Stimulated activated naive CD4-positive, alpha-beta T cell treated with Interleukin-2 at 50 U/mL for 16 hours (primary cell): Measurements from ENCODE around the gene TAS2R50.
"Not testable (repeated sequence)": the region's sequence is repeated elsewhere in the genome, so short reads cannot be mapped to it uniquely, and the experiment has no call there.

Experiments used
- DNase-seq: peaks from one replicate; lab custom pipeline; 2025; lab: John Stamatoyannopoulos, UW

TAS2R50 gene

GRCh38 chr12:10986812-10987211, at the start of gene TAS2R50:
TAS2R50 (minus strand) TSS chr12:10986912; CDS start chr12:10986860, 52 bp downstream.
- DNase-seq, result no peak

- not testable (repeated sequence) for DNase-seq
Measured at GRCh38 chr12:11033959-11034358, 47.2 kb upstream of the TAS2R50 start.

GRCh38 chr12:11031307-11031706, 44.6 kb upstream of the TAS2R50 start, which contains the start of gene TAS2R31:
TAS2R31 (minus strand) TSS chr12:11031407; CDS start chr12:11031335, 72 bp downstream.
- no peak for DNase-seq

- no peak for DNase-seq
Measured at GRCh38 chr12:11026118-11026517, 39.4 kb upstream of the TAS2R50 start.

- no peak for DNase-seq
Measured at GRCh38 chr12:11023387-11023786, 36.7 kb upstream of the TAS2R50 start.

GRCh38 chr12:11022520-11022919, 35.8 kb upstream of the TAS2R50 start, which contains the start of gene TAS2R19:
TAS2R19 (minus strand) TSS chr12:11022620; CDS start chr12:11022571, 49 bp downstream.
- DNase-seq, result no peak

- no peak for DNase-seq
Measured at GRCh38 chr12:11016937-11017336, 30.2 kb upstream of the TAS2R50 start.

- DNase-seq, result no peak
Measured at GRCh38 chr12:11015775-11016430, 29.2 kb upstream of the TAS2R50 start.

- no peak for DNase-seq
Measured at GRCh38 chr12:11014234-11014633, 27.5 kb upstream of the TAS2R50 start.

- no peak for DNase-seq
Measured at GRCh38 chr12:11007608-11008007, 20.9 kb upstream of the TAS2R50 start.

- no peak for DNase-seq
Measured at GRCh38 chr12:10998204-10998603, 11.5 kb upstream of the TAS2R50 start, which contains the start of gene TAS2R20. TAS2R20 (minus strand) TSS chr12:10998304; CDS start chr12:10997875, 429 bp downstream.

GRCh38 chr12:10994307-10994706, 7.6 kb upstream of the TAS2R50 start:
- no peak for DNase-seq

GRCh38 chr12:10989107-10989506, 2.4 kb upstream of the TAS2R50 start:
- DNase-seq, result no peak

- no peak for DNase-seq
Measured at GRCh38 chr12:10982244-10982643, 4.5 kb downstream of the TAS2R50 start.

GRCh38 chr12:10974965-10975364, 11.7 kb downstream of the TAS2R50 start:
- no peak for DNase-seq

GRCh38 chr12:10968765-10969456, 17.8 kb downstream of the TAS2R50 start:
- no peak for DNase-seq

GRCh38 chr12:10967409-10967808, 19.3 kb downstream of the TAS2R50 start:
- DNase-seq, result no peak

GRCh38 chr12:10966314-10966713, 20.4 kb downstream of the TAS2R50 start:
- DNase-seq, result no peak

- no peak for DNase-seq
Measured at GRCh38 chr12:10965476-10965875, 21.2 kb downstream of the TAS2R50 start.

GRCh38 chr12:10960211-10960610, 26.5 kb downstream of the TAS2R50 start:
- no peak for DNase-seq

GRCh38 chr12:10959804-10960203, 26.9 kb downstream of the TAS2R50 start:
- no peak for DNase-seq

- no peak for DNase-seq
Measured at GRCh38 chr12:10957741-10958140, 29.0 kb downstream of the TAS2R50 start.

- DNase-seq, result no peak
Measured at GRCh38 chr12:10956085-10956484, 30.6 kb downstream of the TAS2R50 start.
